ENCODE data around the gene TRAPPC2L.
"Not testable (repeated sequence)": the region's sequence is repeated elsewhere in the genome, so short reads cannot be mapped to it uniquely, and the experiment has no call there.

TRAPPC2L gene

GRCh38 chr16:88819126-88819525, 37.8 kb upstream of the TRAPPC2L start:
- no peak for DNase-seq

- no peak for DNase-seq
Measured at GRCh38 chr16:88820385-88821025, 36.4 kb upstream of the TRAPPC2L start.

GRCh38 chr16:88821168-88821850, 35.6 kb upstream of the TRAPPC2L start:
- DNase-seq = no peak

- DNase-seq = no peak
Measured at GRCh38 chr16:88822281-88823040, 34.5 kb upstream of the TRAPPC2L start.

GRCh38 chr16:88823646-88824045, 33.3 kb upstream of the TRAPPC2L start:
- not testable (repeated sequence) for DNase-seq

- no peak for DNase-seq
Measured at GRCh38 chr16:88824256-88825077, 32.5 kb upstream of the TRAPPC2L start.

GRCh38 chr16:88825146-88825545, 31.8 kb upstream of the TRAPPC2L start:
- no peak for DNase-seq

GRCh38 chr16:88826070-88826840, 30.7 kb upstream of the TRAPPC2L start:
- no peak for DNase-seq

GRCh38 chr16:88827727-88828126, 29.2 kb upstream of the TRAPPC2L start:
- no peak for DNase-seq

- DNase-seq = no peak
Measured at GRCh38 chr16:88828711-88829110, 28.2 kb upstream of the TRAPPC2L start.

GRCh38 chr16:88830258-88830657, 26.7 kb upstream of the TRAPPC2L start:
- DNase-seq = no peak

- DNase-seq = no peak
Measured at GRCh38 chr16:88830783-88831182, 26.1 kb upstream of the TRAPPC2L start.

GRCh38 chr16:88831838-88832237, 25.1 kb upstream of the TRAPPC2L start:
- DNase-seq = no peak

GRCh38 chr16:88833086-88833485, 23.8 kb upstream of the TRAPPC2L start:
- no peak for DNase-seq

GRCh38 chr16:88834670-88835069, 22.3 kb upstream of the TRAPPC2L start:
- no peak for DNase-seq

- DNase-seq = no peak
Measured at GRCh38 chr16:88835383-88835782, 21.5 kb upstream of the TRAPPC2L start.

GRCh38 chr16:88835818-88836217, 21.1 kb upstream of the TRAPPC2L start:
- DNase-seq = no peak

- DNase-seq = no peak
Measured at GRCh38 chr16:88836791-88837190, 20.1 kb upstream of the TRAPPC2L start.

- no peak for DNase-seq
Measured at GRCh38 chr16:88837806-88838205, 19.1 kb upstream of the TRAPPC2L start.

GRCh38 chr16:88838566-88838965, 18.4 kb upstream of the TRAPPC2L start:
- DNase-seq = no peak

- DNase-seq = no peak
Measured at GRCh38 chr16:88839026-88839529, 17.8 kb upstream of the TRAPPC2L start.
